Spleen (tissue), 7 donors: ENCODE data around the gene GLUD1.

Source experiments
- POLR2A ChIP-seq, 3 donors: fragments of 450-650 bp; IDR thresholded peaks; one replicate each; pipeline ENCODE4 v1.5.1; 2017; ENCODE audit warnings: antibody characterized with exemption in 3 of 3, mild to moderate bottlenecking in 1 of 3
- POLR2AphosphoS5 ChIP-seq, 3 donors: sonication (generic); formaldehyde crosslinking; IDR thresholded peaks; one replicate each; pipeline ENCODE4 v1.5.1; 2017; ENCODE audit warnings: antibody characterized with exemption in 3 of 3
- TF ChIP-seq, protein P1 (sequence below), 11 experiments: fragments of 200-600 bp in 7 of 11; fragments of 450-650 bp in 4 of 11; sonication (generic) in 4 of 11; IDR thresholded peaks in 8 of 11; conservative IDR thresholded peaks in 3 of 11; 1 replicate in 7 of 11; 2 replicates in 4 of 11; pipeline versions ENCODE4 v1.4.0 to v1.8.0; 2016 to 2021; ENCODE audit warnings: antibody characterized with exemption in 11 of 11, inconsistent platforms in 4 of 11, mild to moderate bottlenecking in 1 of 11
- donor health status: DM: no; HTN: no; CAD: no; lungs with moderate emphysema.
- donor health status: DM: no; HTN: no; CAD: no.
- donor health status: DM: no; HTN: no; CAD: no.

DNA sequence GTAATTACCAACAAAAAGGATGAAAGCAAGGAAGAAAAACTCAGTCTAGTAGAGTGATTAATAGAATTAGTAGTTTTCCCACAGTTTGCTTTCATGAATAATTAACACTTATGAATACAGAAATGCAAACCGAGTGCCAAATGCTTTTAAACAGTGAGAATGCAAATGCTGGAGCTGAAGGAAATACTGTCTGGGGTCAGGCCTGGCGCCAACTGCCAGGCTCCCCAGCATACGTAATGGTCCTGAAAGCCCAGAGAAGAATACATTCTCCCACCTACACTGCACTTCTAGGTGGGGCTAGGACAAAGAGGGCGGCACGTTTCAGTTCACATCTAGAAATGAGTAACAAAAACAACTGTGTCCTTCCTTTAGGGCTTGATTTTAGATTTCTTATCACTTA is 30.0 kb downstream of the GLUD1 start:
- TF ChIP-seq, protein P1, sequence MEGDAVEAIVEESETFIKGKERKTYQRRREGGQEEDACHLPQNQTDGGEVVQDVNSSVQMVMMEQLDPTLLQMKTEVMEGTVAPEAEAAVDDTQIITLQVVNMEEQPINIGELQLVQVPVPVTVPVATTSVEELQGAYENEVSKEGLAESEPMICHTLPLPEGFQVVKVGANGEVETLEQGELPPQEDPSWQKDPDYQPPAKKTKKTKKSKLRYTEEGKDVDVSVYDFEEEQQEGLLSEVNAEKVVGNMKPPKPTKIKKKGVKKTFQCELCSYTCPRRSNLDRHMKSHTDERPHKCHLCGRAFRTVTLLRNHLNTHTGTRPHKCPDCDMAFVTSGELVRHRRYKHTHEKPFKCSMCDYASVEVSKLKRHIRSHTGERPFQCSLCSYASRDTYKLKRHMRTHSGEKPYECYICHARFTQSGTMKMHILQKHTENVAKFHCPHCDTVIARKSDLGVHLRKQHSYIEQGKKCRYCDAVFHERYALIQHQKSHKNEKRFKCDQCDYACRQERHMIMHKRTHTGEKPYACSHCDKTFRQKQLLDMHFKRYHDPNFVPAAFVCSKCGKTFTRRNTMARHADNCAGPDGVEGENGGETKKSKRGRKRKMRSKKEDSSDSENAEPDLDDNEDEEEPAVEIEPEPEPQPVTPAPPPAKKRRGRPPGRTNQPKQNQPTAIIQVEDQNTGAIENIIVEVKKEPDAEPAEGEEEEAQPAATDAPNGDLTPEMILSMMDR (IDR thresholded peaks at IDR 0.05 in 8 of 11, conservative IDR thresholded peaks at IDR 0.05 in 3 of 11), result no peak
- no peak for TF ChIP-seq POLR2A (IDR thresholded peaks at IDR 0.05)
- no peak for TF ChIP-seq POLR2AphosphoS5 (IDR thresholded peaks at IDR 0.05)
